CD8-positive, alpha-beta memory T cell (primary cell): Measurements from ENCODE around the gene ISG20L2. TPM values are rescaled to one million over a fixed set of nuclear protein-coding genes. Genes with fewer than 3 reads are reported as not detected.

Experiments
- CTCF ChIA-PET: fragments of 350-600 bp; sonication (Branson Sonifier 250); formaldehyde crosslinking; loops from one replicate; lab custom pipeline; 2021; ENCODE audit warnings: antibody characterized with exemption; lab: Charles Lee
- POLR2A ChIA-PET: fragments of 350-600 bp; sonication (Branson Sonifier 250); formaldehyde crosslinking; loops from one replicate; lab custom pipeline; 2021; ENCODE audit warnings: antibody characterized with exemption; lab: Charles Lee
- DNase-seq, 5 donors: peaks; one replicate each; pipeline versions ENCODE4 v3.0.0 to v3.0.0-alpha.2; 2020 to 2022; ENCODE audit warnings: mixed read lengths in 1 of 5
- H3K27ac ChIP-seq: one replicate; pipeline ENCODE4 v1.7.0; 2013; ENCODE audit warnings: low read depth, mild to moderate bottlenecking, low read length, moderate library complexity
- H3K27me3 ChIP-seq: 2 replicates; pipeline ENCODE4 v1.7.0; 2013; ENCODE audit warnings: low read length, mild to moderate bottlenecking; ENCODE audit not compliant: insufficient read depth, poor library complexity, severe bottlenecking
- H3K36me3 ChIP-seq: 2 replicates; pipeline ENCODE4 v1.7.0; 2013; ENCODE audit warnings: mild to moderate bottlenecking, low read length, moderate library complexity; ENCODE audit not compliant: insufficient read depth
- H3K4me1 ChIP-seq: 2 replicates; pipeline ENCODE4 v1.7.0; 2013; ENCODE audit warnings: mild to moderate bottlenecking, low read length, moderate library complexity; ENCODE audit not compliant: insufficient read depth
- H3K4me3 ChIP-seq: 2 replicates; pipeline ENCODE4 v1.7.0; 2013; ENCODE audit warnings: mild to moderate bottlenecking, low read length
- H3K9me3 ChIP-seq: 2 replicates; pipeline ENCODE4 v1.7.0; 2013; ENCODE audit warnings: mild to moderate bottlenecking, low read length
- H3K27ac Mint-ChIP-seq, 8 donors: one replicate each; pipeline ENCODE4 v1.8.0; 2020 to 2021; ENCODE audit warnings: mixed read lengths in 8 of 8, mild to moderate bottlenecking in 6 of 8, inconsistent platforms in 3 of 8, moderate library complexity in 3 of 8
- H3K27me3 Mint-ChIP-seq, 2 donors: one replicate each; pipeline ENCODE4 v1.8.0; 2020 to 2021; ENCODE audit warnings: mixed read lengths in 2 of 2, mild to moderate bottlenecking in 1 of 2, moderate library complexity in 1 of 2
- H3K36me3 Mint-ChIP-seq, 3 donors: one replicate each; pipeline ENCODE4 v1.8.0; 2020 to 2021; ENCODE audit warnings: mixed read lengths in 3 of 3, inconsistent platforms in 1 of 3, mild to moderate bottlenecking in 1 of 3
- H3K4me1 Mint-ChIP-seq, 3 donors: one replicate each; pipeline ENCODE4 v1.8.0; 2020 to 2021; ENCODE audit warnings: mixed read lengths in 3 of 3, inconsistent platforms in 1 of 3, mild to moderate bottlenecking in 1 of 3
- H3K4me3 Mint-ChIP-seq, 7 donors: one replicate each; pipeline ENCODE4 v1.8.0; 2020 to 2021; ENCODE audit warnings: mixed read lengths in 7 of 7, mild to moderate bottlenecking in 6 of 7, moderate library complexity in 4 of 7, inconsistent platforms in 2 of 7
- H3K9me3 Mint-ChIP-seq, 5 donors: one replicate each; pipeline ENCODE4 v1.8.0; 2020 to 2022; ENCODE audit warnings: mixed read lengths in 5 of 5, mild to moderate bottlenecking in 3 of 5, moderate library complexity in 2 of 5, inconsistent platforms in 1 of 5
- polyA plus RNA-seq: library from polyadenylated mRNA; unstranded; fragments of 300-500 nt; fragmentation: Illumina TruSeq; gene quantifications from one replicate; pipeline ENCODE4 v1.2.3, GENCODE V29; 2021
- total RNA-seq, 2 experiments: library from RNA; stranded (reverse); gene quantifications; one replicate each; pipeline ENCODE4 v1.2.3, GENCODE V29; 2021

Gene ISG20L2
- total and polyA plus RNA-seq, 3 experiments from 2014 or later = 25.0 to 75.9 (median 69.4) TPM

- H3K9me3 Mint-ChIP-seq = no peaks in the 10 kb centered on the region
- CTCF ChIA-PET = interaction anchor here (7.1 kb wide), 1 partner anchor 17 kb away, joined by 58 read pairs; the partner anchor contains the start of genes ISG20L2 and METTL25B
- peak overlapping the region in 4 of 8 donors; percentile 40 to 90 (median 68) for H3K27ac Mint-ChIP-seq
- DNase-seq = no peak
- H3K27me3 Mint-ChIP-seq = no peaks in the 10 kb centered on the region
- POLR2A ChIA-PET = interaction anchor here (1.1 kb wide), 1 partner anchor 15 kb away, joined by 3 read pairs; the partner anchor contains the start of genes ISG20L2 and METTL25B
- Histone ChIP-seq H3K4me1 (peaks cover 55% of the 10 kb centered on the region), H3K27ac (no peak overlapping the region), H3K27me3 (no peaks in the 10 kb centered on the region), H3K4me3 (no peak overlapping the region), H3K9me3 (no peaks in the 10 kb centered on the region), H3K36me3 (peaks cover 5% of the 10 kb centered on the region)
- H3K4me3 Mint-ChIP-seq = no peak overlapping the region
- peaks cover 3 to 49% (median 8%) of the 10 kb centered on the region in 3 donors for H3K36me3 Mint-ChIP-seq
- peaks cover 50 to 68% (median 62%) of the 10 kb centered on the region in 3 donors for H3K4me1 Mint-ChIP-seq
Observed at GRCh38 chr1:156743367-156744302, 15.1 kb upstream of the ISG20L2 start.

- Histone ChIP-seq H3K27me3 (no peaks in the 10 kb centered on the region), H3K36me3 (peaks cover 7% of the 10 kb centered on the region), H3K4me1 (peaks cover 46% of the 10 kb centered on the region), H3K27ac (no peak overlapping the region), H3K4me3 (no peak overlapping the region), H3K9me3 (no peaks in the 10 kb centered on the region)
- no peaks in the 10 kb centered on the region for H3K27me3 Mint-ChIP-seq
- H3K4me1 Mint-ChIP-seq = peaks cover 42 to 59% (median 56%) of the 10 kb centered on the region in 3 donors
- H3K9me3 Mint-ChIP-seq = no peaks in the 10 kb centered on the region
- no peak for DNase-seq
- peak overlapping the region in 1 of 7 donors; percentile 29 for H3K4me3 Mint-ChIP-seq
- peaks cover 3 to 57% (median 8%) of the 10 kb centered on the region in 3 donors for H3K36me3 Mint-ChIP-seq
- ChIA-PET POLR2A (interaction anchor here (2.9 kb wide), 1 partner anchor 9 kb away, joined by 42 read pairs; the partner anchor contains the start of gene HDGF), CTCF (interaction anchor here (7.1 kb wide), 1 partner anchor 16 kb away, joined by 58 read pairs; the partner anchor contains the start of genes ISG20L2 and METTL25B)
- H3K27ac Mint-ChIP-seq = peak overlapping the region in 5 of 8 donors; percentile 17 to 99 (median 92)
Observed at GRCh38 chr1:156742801-156743200, 14.2 kb upstream of the ISG20L2 start.

GRCh38 chr1:156742017-156742416, 13.5 kb upstream of the ISG20L2 start:
- Mint-ChIP-seq H3K9me3 (no peaks in the 10 kb centered on the region), H3K27me3 (no peaks in the 10 kb centered on the region), H3K36me3 (peaks cover 3 to 65% (median 8%) of the 10 kb centered on the region in 3 donors), H3K27ac (peak overlapping the region; percentile 92 to 99 (median 98)), H3K4me1 (peaks cover 35 to 51% (median 50%) of the 10 kb centered on the region in 3 donors), H3K4me3 (peak overlapping the region in 4 of 7 donors; percentile 2 to 97 (median 24))
- Histone ChIP-seq H3K4me3 (no peak overlapping the region), H3K27ac (no peak overlapping the region), H3K36me3 (peaks cover 15% of the 10 kb centered on the region), H3K9me3 (no peaks in the 10 kb centered on the region), H3K4me1 (peaks cover 40% of the 10 kb centered on the region), H3K27me3 (no peaks in the 10 kb centered on the region)
- DNase-seq = no peak
- POLR2A ChIA-PET = interaction anchor here (2.1 to 2.9 kb wide), 3 partner anchors 10 to 25 kb away, joined by 42 to 45 read pairs (median 42); partner anchors contain the start of genes HDGF, ISG20L2, METTL25B and PRCC
- CTCF ChIA-PET = interaction anchor here (1.7 to 7.1 kb wide), 4 partner anchors 10 to 118 kb away, joined by 6 to 58 read pairs (median 12); partner anchors contain the start of genes HDGF, ISG20L2, METTL25B and NTRK1

- Mint-ChIP-seq H3K27ac (peak overlapping the region; percentile 92 to 99 (median 98)), H3K27me3 (no peaks in the 10 kb centered on the region), H3K4me3 (peak overlapping the region; percentile 93 to 97 (median 94)), H3K4me1 (peaks cover 33 to 47% (median 47%) of the 10 kb centered on the region in 3 donors), H3K9me3 (no peaks in the 10 kb centered on the region), H3K36me3 (peaks cover 3 to 70% (median 8%) of the 10 kb centered on the region in 3 donors)
- Histone ChIP-seq H3K27ac (peak overlapping the region; percentile 58), H3K27me3 (no peaks in the 10 kb centered on the region), H3K9me3 (no peaks in the 10 kb centered on the region), H3K4me3 (peak overlapping the region; percentile 63), H3K4me1 (peaks cover 36% of the 10 kb centered on the region), H3K36me3 (peaks cover 18% of the 10 kb centered on the region)
- ChIA-PET CTCF (interaction anchor here (1.0 to 7.1 kb wide), 9 partner anchors 10 to 133 kb away, joined by 3 to 58 read pairs (median 8); partner anchors contain the start of genes HDGF, ISG20L2, METTL25B and NTRK1), POLR2A (interaction anchor here (2.1 to 2.9 kb wide), 3 partner anchors 10 to 25 kb away, joined by 42 to 45 read pairs (median 42); partner anchors contain the start of genes HDGF, ISG20L2, METTL25B and PRCC)
- no peak for DNase-seq
Observed at GRCh38 chr1:156741481-156741983, 13.0 kb upstream of the ISG20L2 start.

DNA sequence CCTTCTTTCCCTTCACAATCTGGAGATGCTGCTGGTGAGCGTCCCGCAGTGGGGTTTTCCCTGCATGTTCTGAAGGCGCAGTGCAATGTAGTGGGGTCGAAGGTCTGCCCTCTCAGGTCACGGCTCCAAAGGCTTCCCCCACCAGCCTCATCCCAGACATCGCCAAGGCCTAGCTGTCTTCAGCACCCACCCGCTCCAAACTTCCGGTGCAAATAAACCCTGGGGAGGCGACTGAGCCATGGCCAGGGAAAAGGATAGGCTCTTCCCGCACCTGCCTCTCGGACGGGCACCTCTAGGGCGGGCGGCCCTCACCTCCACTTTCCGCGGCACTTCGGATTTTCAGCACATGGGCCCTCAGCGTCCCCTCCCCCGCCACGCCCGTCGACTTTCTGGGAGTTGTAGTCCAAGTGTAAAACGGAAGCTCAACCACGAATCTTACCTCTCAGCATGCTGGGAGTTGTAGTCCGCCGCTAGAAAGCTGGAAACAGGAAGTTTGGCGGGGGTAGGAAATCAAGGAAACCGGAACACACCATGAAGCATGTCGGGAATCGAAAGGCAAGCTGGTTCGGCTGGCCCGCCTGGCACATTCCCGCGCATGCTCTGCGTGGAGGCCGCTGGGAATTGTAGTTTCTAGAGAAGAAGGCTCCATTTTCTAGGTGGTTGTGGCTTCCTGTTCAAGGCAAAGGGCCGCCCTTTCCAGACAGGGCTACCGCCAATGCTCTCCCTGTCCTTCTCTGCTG, 12.3 kb upstream of the ISG20L2 start, which contains the start of gene MRPL24:
MRPL24 (minus strand) TSS at position 348 of the 740 bp plus-strand sequence. CDS start 2,384 bp downstream, outside the sequence.
- H3K27ac ChIP-seq = peak within 1 kb of the TSS; percentile 62
- H3K36me3 Mint-ChIP-seq = peaks cover 3 to 70% (median 6%) of the 10 kb centered on the region in 3 donors
- peak; percentile 90 to 99 (median 97) for DNase-seq
- peaks cover 18% of the 10 kb centered on the region for H3K36me3 ChIP-seq
- no peaks in the 10 kb centered on the region for H3K27me3 ChIP-seq
- H3K9me3 Mint-ChIP-seq = no peaks in the 10 kb centered on the region
- H3K4me3 Mint-ChIP-seq = peak within 1 kb of the TSS; percentile 93 to 97 (median 94)
- peaks cover 27 to 40% (median 40%) of the 10 kb centered on the region in 3 donors for H3K4me1 Mint-ChIP-seq
- H3K27ac Mint-ChIP-seq = peak within 1 kb of the TSS; percentile 92 to 99 (median 98)
- peaks cover 29% of the 10 kb centered on the region for H3K4me1 ChIP-seq
- H3K4me3 ChIP-seq = peak within 1 kb of the TSS; percentile 76
- H3K9me3 ChIP-seq = no peaks in the 10 kb centered on the region
- no peaks in the 10 kb centered on the region for H3K27me3 Mint-ChIP-seq
- ChIA-PET CTCF (interaction anchor here (1.0 to 7.1 kb wide), 9 partner anchors 10 to 132 kb away, joined by 3 to 58 read pairs (median 8); partner anchors contain the start of genes HDGF, ISG20L2, METTL25B and NTRK1), POLR2A (interaction anchor here (0.6 to 2.9 kb wide), 5 partner anchors 11 to 76 kb away, joined by 3 to 45 read pairs (median 42); partner anchors contain the start of genes HDGF, ISG20L2, METTL25B and PRCC)

GRCh38 chr1:156740237-156740740, 11.7 kb upstream of the ISG20L2 start:
- Mint-ChIP-seq H3K36me3 (peaks cover 3 to 70% (median 5%) of the 10 kb centered on the region in 3 donors), H3K4me1 (peaks cover 21 to 34% (median 34%) of the 10 kb centered on the region in 3 donors), H3K27ac (peak overlapping the region; percentile 92 to 99 (median 98)), H3K4me3 (peak overlapping the region; percentile 93 to 97 (median 94)), H3K27me3 (no peaks in the 10 kb centered on the region), H3K9me3 (no peaks in the 10 kb centered on the region)
- ChIA-PET POLR2A (interaction anchor here (0.6 to 2.9 kb wide), 5 partner anchors 11 to 76 kb away, joined by 3 to 45 read pairs (median 42); partner anchors contain the start of genes HDGF, ISG20L2, METTL25B and PRCC), CTCF (interaction anchor here (1.0 to 7.1 kb wide), 9 partner anchors 10 to 132 kb away, joined by 3 to 58 read pairs (median 8); partner anchors contain the start of genes HDGF, ISG20L2, METTL25B and NTRK1)
- Histone ChIP-seq H3K27ac (peak overlapping the region; percentile 62), H3K9me3 (no peaks in the 10 kb centered on the region), H3K4me1 (peaks cover 23% of the 10 kb centered on the region), H3K36me3 (peaks cover 18% of the 10 kb centered on the region), H3K27me3 (no peaks in the 10 kb centered on the region), H3K4me3 (peak overlapping the region; percentile 76)
- no peak for DNase-seq
